Measurements from ENCODE around the gene CYP39A1.
"Not testable (repeated sequence)": the region's sequence is repeated elsewhere in the genome, so short reads cannot be mapped to it uniquely, and the experiment has no call there.

The CYP39A1 gene

GRCh38 chr6:46651816-46652215 lies 802 bp downstream of the CYP39A1 start:
- in situ Hi-C loops (cut with HindIII; ENCODE audit: low sequenced_read_pairs) = no loop called here
- peak overlapping the region; percentile 68 for H3K4me3 ChIP-seq (ENCODE audit: low read depth, low read length)
- DNase-seq (ENCODE audit: low read depth, low spot score) = no peak
- TF ChIP-seq CTCF (IDR thresholded peaks at IDR 0.05; ENCODE audit: low read depth, low read length) = no peak

- TF ChIP-seq CTCF (IDR thresholded peaks at IDR 0.05; ENCODE audit: low read depth, low read length) = no peak
- in situ Hi-C loops (cut with HindIII; ENCODE audit: low sequenced_read_pairs) = no loop called here
- H3K4me3 ChIP-seq (ENCODE audit: low read depth, low read length) = no peak overlapping the region
- no peak for DNase-seq (ENCODE audit: low read depth, low spot score)
These were observed 1.6 kb downstream of the CYP39A1 start for GRCh38 chr6:46651006-46651405.

- H3K4me3 ChIP-seq (ENCODE audit: low read depth, low read length) = no peak overlapping the region
- in situ Hi-C loops (cut with HindIII; ENCODE audit: low sequenced_read_pairs) = no loop called here
- no peak for DNase-seq (ENCODE audit: low read depth, low spot score)
- TF ChIP-seq CTCF (IDR thresholded peaks at IDR 0.05; ENCODE audit: low read depth, low read length) = no peak
These were observed 3.6 kb downstream of the CYP39A1 start for GRCh38 chr6:46648869-46649492.

GRCh38 chr6:46648108-46648507 lies 4.5 kb downstream of the CYP39A1 start:
- H3K4me3 ChIP-seq (ENCODE audit: low read depth, low read length); DNase-seq (ENCODE audit: low read depth, low spot score); in situ Hi-C loops (cut with HindIII; ENCODE audit: low sequenced_read_pairs): not testable (repeated sequence)

GRCh38 chr6:46645265-46645664 lies 7.4 kb downstream of the CYP39A1 start:
- in situ Hi-C loops (cut with HindIII; ENCODE audit: low sequenced_read_pairs) = no loop called here
- no peak for TF ChIP-seq CTCF (IDR thresholded peaks at IDR 0.05; ENCODE audit: low read depth, low read length)
- no peak overlapping the region for H3K4me3 ChIP-seq (ENCODE audit: low read depth, low read length)
- no peak for DNase-seq (ENCODE audit: low read depth, low spot score)

GRCh38 chr6:46642928-46643751 lies 9.5 kb downstream of the CYP39A1 start:
- TF ChIP-seq CTCF (IDR thresholded peaks at IDR 0.05; ENCODE audit: low read depth, low read length) = no peak
- no peak for DNase-seq (ENCODE audit: low read depth, low spot score)
- in situ Hi-C loops (cut with HindIII; ENCODE audit: low sequenced_read_pairs) = no loop called here
- no peak overlapping the region for H3K4me3 ChIP-seq (ENCODE audit: low read depth, low read length)

GRCh38 chr6:46638650-46639049 lies 14.0 kb downstream of the CYP39A1 start:
- in situ Hi-C loops (cut with HindIII; ENCODE audit: low sequenced_read_pairs) = no loop called here
- no peak overlapping the region for H3K4me3 ChIP-seq (ENCODE audit: low read depth, low read length)
- no peak for TF ChIP-seq CTCF (IDR thresholded peaks at IDR 0.05; ENCODE audit: low read depth, low read length)
- no peak for DNase-seq (ENCODE audit: low read depth, low spot score)
